CD4-positive, alpha-beta T cell treated with Interleukin-12 subunit alpha and Interleukin-12 subunit beta, for 1 hour (primary cell): ENCODE measurements around the gene EPHA6.

Experiments
- DNase-seq: peaks from one replicate; pipeline ENCODE4 v3.0.0-alpha.2; 2020

Gene EPHA6

GRCh38 chr3:97029972-97030371 is 215.6 kb downstream of the EPHA6 start:
- DNase-seq: no peak

DNA sequence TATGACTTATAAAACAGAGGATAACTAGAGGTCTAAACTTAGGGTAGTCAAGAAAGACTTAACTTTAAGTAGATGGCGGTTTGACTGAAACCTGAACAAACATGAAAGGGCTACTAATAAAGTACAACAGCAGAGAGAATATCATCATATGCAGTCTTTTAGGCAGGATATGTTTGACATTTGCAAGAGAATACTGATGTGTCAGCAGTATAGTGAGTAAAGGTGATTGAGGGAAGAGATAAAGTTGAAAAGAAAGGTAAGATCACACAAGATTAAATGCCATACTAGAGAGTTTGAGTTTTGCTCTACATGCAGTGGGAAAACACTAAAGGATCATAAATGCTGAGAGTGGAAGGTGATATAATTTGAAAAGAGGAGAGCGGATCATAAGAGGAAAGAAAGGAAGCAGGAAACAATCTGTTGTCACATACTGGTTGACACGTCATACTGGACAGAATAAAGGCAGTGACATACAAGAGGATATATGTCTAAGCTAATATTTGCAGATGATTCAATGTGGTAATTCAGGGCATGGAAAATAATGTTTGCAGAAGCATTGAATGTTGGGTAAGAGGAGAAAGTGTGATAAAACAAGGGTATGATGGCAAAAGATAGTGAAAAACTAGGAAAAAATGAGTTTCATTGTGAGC is 223.0 kb downstream of the EPHA6 start:
- no peak for DNase-seq

GRCh38 chr3:97043411-97043810 is 229.0 kb downstream of the EPHA6 start:
- DNase-seq: no peak

GRCh38 chr3:97057365-97057764 is 243.0 kb downstream of the EPHA6 start:
- DNase-seq: no peak

- DNase-seq: no peak
Observed at GRCh38 chr3:97059168-97059567, 244.8 kb downstream of the EPHA6 start.

DNA sequence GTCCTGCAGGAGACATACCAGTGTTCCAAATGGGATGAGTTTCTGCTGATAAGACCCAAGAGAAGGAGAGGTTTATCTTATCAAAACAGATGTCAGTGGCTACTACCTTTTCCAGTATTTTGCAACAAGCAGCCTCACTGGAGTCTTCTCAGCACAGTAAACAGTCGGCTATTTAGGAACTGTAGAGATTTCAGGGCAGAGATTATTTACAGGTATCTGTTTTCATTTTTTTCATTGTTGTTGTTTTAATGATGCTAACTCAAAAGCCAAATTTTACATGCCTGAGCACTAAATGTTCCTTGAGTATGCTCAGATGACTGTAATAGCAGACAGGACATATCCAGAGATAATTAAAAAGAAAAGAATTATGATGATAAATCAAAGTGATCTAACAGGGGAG is 252.1 kb downstream of the EPHA6 start:
- DNase-seq: no peak

GRCh38 chr3:97070302-97070701 is 255.9 kb downstream of the EPHA6 start:
- DNase-seq: no peak

DNA sequence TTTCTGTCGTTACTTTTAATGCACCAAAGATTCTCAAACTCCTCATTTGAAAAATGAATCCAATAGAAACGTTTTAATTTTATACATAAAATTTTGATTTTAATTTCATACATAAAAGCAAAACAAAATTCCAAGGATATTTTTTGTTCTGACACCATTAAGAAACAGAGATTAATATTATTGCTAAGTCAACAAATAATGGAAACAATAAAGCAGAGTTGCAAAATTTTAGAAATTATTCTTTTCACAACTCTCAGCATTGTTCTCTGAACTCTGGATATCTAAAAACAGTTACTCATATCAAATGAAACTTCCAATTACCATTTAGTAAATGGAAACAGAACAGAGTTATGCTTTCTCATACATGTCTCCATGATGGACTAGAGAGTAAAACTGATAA is 260.2 kb downstream of the EPHA6 start:
- DNase-seq: no peak

DNA sequence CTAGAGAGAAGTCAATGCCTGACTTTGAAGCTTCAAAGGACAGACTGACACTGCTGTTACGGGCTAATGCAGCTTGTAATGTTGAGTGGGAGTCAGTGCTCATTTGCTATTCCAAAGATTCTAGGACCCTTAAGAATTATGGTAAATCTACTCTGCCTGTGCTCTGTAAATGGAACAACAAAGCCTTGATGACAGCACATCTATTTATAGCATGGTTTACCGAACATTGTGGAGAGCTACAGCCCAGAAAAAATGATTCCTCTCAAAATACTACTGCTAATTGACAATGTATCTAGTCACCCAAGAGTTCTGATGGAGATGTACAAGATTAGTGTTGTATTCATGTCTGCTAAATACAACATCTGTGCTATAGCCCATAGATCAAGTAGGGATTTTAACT is 262.3 kb downstream of the EPHA6 start:
- no peak for DNase-seq

GRCh38 chr3:97089621-97090020 is 275.2 kb downstream of the EPHA6 start:
- no peak for DNase-seq

- no peak for DNase-seq
Observed at GRCh38 chr3:97102641-97103040, 288.2 kb downstream of the EPHA6 start.

DNA sequence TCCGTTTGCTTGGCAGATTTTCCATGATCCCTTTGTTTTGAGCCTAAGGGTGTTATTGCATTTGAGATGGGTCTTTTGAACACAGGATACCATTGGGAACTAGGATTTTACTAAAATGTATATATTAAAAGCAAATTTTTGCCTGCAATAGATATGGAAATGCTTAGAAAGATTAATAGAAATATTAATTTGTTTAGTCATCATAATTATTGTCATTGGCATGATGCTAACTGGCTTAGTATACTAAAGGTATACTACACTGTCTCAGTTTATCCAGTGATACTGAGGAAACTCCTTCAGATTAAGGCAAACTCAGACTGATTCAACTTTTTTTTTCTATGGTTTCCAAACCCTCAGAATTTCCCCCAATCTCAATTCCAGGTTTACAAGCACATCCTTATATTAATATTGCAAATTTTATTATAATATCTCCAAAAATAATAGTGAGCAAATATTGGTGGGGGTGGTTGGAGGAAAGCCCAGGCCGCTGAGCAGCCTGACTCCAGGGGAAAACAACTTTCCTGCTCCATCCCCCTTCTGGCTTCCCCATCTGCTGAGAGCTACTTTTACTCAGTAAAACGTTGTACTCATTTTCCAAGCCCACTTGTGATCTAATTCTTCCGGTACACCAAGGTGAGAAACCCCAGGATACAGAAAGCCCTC is 291.7 kb downstream of the EPHA6 start:
- no peak for DNase-seq

DNA sequence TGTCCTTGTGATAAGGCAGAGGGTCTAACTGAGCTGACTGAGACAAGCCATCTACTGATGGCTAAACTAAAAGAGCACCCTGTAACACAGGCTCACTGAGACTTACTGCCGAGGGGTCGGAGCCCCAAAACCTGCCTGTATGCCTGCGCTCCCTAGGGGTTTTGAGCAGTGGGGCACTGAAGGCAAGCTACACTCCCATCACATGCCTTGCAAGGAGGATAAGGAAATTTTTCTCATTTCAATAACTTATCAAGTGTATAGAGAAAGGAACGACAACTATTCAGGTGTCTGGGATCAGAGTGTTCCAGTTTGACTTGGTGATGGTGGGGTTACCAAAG is 292.2 kb downstream of the EPHA6 start:
- no peak for DNase-seq

DNA sequence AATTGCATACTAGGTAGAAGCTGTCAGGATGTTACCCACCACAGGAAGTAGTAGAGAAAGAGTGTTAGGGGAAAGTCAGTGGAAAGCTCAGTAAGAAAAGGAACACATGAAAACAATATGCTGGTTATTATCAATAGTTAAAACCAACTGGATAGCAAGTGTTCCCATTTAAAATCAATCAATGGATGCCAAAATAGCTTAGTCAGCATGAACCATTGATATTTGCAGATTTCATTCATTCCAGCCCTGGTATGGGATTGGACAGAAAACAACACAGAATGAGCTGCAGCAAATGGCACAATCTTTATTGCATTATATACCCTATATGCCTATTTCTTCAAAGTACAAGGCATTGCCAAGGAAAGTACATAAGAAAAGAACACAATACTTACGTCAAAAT is 293.7 kb downstream of the EPHA6 start:
- no peak for DNase-seq

GRCh38 chr3:97111244-97111643 is 296.9 kb downstream of the EPHA6 start:
- DNase-seq: no peak

DNA sequence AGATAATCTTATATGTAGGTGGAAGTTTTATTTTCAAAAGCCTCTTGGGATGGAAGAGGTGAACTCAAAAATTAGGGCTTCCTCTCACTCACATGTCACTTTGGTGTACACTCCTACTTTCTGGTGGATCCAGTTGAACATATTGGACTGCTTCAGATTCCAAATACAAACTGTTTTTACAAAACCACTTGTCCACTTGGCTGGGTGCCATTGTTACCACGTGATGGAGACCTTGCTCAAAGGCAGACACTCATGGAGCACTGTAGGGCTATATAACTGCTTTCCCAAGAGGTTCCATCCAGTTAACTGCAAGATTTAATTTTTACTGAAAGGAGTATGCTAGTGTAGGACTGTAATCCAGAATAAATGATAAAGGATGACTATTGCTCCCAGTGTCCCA is 307.0 kb downstream of the EPHA6 start:
- no peak for DNase-seq

DNA sequence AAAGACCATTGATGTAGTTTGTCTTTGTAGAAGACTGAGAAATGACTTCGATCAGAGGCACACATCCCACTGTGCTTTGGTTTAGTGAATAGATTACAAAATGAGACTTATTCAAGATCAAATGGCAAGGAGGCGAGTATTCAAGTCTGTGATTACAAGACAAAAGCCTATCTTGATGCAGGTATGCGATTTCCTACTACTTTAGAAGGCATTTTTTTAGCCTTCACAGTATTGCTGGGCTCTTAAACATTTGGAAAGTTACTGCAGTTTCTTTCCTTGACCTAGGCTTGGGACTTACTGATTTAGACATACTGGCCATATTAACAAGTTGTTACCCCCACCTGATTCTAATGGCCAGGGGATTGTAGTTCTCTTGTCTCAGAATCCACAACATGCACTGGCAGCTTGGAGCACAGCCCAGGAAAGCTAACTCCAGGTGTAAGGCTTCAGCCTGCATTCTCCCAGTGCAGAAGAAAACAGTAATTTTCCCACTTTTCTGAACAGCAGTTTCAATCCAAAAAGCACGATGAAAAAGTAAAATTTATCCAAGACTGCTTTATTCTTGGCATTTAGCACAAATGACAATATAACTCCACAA is 311.6 kb downstream of the EPHA6 start:
- DNase-seq: no peak

DNA sequence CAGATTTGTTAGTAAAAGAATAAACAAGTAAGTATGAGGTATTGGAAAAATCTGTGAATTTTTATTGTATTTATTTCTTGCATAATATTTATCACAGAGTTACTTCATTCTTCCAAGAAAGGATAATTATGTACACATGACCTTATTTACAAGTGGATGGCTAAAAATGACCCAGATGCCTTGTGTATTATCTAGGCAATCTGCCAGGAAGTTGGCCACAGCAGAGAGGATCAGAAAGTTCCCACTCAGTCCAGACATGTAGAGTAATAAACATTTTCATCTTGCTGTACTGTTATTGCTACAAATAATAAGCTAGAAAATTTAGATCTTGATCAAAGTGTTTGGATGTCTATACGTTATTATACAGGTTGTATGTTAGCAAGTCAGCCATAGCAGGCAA is 317.1 kb downstream of the EPHA6 start:
- no peak for DNase-seq

- DNase-seq: no peak
Observed at GRCh38 chr3:97138914-97139541, 324.6 kb downstream of the EPHA6 start.

DNA sequence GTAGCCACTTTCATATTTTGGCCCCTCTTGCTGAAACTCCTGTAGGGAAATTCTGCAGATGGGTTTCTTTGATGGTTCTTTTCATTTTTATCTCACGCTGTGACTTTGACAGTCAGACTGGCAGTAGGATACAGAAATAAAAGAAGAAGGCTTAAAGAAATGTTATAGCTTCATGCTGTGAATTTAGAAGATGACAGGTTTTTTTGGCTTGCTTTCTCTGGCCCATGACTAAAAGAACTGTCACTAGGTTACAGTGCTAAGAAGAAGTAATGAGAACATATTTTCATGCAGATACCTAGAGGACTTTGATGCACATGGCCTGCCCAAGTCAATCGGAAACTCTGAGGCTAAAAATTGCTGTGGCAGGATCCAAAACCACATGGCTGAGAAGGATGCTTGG is 334.5 kb downstream of the EPHA6 start:
- DNase-seq: no peak

DNA sequence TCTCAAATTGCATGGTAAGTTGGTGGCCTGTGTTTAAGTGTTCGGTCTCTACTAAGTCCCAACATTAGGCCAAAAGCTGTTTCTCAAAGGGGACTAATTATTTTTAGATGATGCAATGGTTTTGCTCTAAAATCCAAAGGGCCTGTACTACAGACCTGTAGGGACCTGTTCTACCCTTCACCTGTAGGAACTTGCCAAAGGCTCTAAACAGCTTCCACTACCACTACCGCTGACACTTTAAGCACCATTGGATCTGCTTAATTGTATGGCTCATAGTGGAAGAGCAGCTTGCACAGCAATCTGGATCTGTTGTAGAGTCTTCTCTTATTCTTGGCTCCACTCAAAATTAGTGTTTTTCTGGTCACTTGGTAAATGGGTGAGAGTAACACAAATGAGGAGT is 346.8 kb downstream of the EPHA6 start:
- DNase-seq: no peak

GRCh38 chr3:97177242-97177641 is 362.8 kb downstream of the EPHA6 start:
- no peak for DNase-seq

DNA sequence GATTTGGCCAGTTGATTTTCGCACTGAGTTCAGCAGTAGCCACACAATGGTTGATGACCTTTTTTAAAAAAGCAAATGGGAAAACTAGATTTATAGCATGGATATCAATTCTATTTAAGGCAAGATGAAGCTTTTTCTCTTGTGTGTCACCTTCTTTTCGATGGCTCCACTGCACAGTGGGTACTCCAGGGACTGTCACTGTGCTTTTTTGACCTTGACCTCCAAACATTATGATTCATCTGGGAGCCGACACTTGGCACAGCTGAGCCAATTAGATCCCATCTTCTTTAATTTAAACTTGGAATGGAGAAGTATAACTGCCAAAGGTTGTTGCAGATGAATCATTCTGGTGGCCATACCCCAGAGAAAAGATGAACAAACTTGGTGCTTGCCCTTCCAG is 367.3 kb downstream of the EPHA6 start:
- no peak for DNase-seq

DNA sequence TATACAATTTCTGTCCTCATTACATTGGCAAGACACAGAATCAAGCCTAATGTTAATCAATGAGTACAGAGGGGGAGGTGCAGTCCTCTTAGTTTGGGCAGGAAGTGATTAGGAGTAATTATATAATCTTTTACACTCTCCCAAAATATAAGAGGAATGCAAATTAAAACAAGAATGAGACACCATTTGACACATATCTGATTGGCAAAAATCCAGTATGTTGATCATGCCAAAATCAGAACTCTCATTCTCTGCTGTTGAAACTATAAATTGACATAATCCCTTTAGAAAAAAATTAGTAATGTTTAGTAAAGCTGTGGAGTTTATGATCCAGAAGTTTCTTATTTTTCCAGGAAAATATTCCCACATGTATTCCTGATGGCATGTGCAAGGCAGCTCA is 373.4 kb downstream of the EPHA6 start:
- no peak for DNase-seq
